DND-41 (cell line): ENCODE results near the gene NADK2.

Experiments used
- EZH2 ChIP-seq: IDR thresholded peaks from 3 replicates; pipeline ENCODE4 v1.6.1; 2012; ENCODE audit warnings: borderline replicate concordance, low read depth, mild to moderate bottlenecking, moderate library complexity, low read length, inconsistent platforms; ENCODE audit not compliant: severe bottlenecking
- TF ChIP-seq, protein P1 (sequence below): IDR thresholded peaks from 2 replicates; pipeline ENCODE4 v1.5.1; 2012; ENCODE audit warnings: borderline replicate concordance, low read length, moderate library complexity, mild to moderate bottlenecking; ENCODE audit not compliant: poor library complexity, severe bottlenecking; ENCODE audit errors: extremely low read depth

DNA sequence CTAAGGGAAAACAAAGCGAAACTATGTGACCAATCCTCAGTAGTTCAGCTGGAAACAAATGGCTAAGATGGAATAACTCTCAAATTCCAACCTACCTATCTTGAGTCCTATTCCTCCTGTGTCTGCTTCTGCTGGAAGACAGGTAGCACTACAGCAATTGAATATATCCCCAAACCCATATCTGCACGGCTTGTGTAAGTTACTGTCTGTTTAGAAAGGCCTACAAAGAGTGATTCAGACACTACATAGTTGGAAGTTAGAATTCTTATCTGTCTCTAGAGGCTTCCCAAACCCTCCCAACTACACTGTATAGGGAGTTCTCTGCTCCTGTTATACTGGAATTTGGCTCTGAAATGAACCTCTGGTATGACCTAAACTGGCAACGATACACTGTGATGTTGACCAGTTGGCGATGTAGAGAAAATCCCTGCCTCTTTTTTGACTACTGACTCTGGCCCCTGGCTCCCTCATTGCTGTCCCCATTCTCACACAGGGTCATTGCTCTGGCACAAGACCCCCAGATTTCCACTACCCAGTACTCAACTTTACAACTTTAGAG lies 22.6 kb upstream of the NADK2 start:
- TF ChIP-seq, protein P1, sequence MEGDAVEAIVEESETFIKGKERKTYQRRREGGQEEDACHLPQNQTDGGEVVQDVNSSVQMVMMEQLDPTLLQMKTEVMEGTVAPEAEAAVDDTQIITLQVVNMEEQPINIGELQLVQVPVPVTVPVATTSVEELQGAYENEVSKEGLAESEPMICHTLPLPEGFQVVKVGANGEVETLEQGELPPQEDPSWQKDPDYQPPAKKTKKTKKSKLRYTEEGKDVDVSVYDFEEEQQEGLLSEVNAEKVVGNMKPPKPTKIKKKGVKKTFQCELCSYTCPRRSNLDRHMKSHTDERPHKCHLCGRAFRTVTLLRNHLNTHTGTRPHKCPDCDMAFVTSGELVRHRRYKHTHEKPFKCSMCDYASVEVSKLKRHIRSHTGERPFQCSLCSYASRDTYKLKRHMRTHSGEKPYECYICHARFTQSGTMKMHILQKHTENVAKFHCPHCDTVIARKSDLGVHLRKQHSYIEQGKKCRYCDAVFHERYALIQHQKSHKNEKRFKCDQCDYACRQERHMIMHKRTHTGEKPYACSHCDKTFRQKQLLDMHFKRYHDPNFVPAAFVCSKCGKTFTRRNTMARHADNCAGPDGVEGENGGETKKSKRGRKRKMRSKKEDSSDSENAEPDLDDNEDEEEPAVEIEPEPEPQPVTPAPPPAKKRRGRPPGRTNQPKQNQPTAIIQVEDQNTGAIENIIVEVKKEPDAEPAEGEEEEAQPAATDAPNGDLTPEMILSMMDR: no peak
- no peak for TF ChIP-seq EZH2
